Measurements from ENCODE around the gene DSTYK. TPM values are rescaled to one million over a fixed set of nuclear protein-coding genes. Genes with fewer than 3 reads are reported as not detected.
A peak's percentile ranks its signal among the peaks of the same experiment; 100 is the strongest.

Gene DSTYK
- total RNA-seq = 7.3 and 9.6 TPM in 2 replicates

DNA sequence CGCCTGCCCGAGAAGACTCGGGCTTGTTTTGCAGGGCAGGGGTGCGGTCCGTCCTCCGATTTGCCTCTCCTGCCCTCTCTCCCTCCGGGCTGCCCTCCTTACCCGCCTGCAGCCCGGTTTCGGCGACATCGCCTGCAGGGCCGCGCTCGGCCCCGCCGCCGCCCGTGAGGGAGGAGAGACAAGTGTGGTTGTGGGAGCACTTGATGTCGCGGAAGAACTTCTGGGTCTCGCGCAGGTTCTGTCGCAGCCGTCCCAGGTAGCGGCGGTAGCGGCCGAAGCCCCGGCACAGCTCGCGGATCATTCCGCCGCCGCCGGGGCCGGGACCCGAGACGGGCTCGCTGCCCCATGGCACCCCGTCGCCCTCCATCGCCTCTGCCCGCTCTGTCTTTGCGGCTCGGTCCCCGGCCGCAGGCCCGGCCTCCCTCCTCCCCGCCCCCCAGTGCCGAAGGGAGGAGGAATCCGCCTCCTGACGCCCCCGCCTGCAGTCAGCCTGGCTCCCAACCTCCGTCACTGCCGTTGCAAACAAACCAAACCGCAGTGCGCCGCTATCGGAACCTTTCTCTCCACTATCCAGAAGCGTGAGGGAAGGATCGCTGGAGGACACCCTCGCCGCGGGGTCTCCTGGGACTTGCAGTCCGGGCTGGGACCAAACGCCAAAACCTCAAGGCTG, at the start of gene DSTYK:
Gene DSTYK, minus strand, starts transcription at position 534 of the 670 bp plus-strand sequence. Its CDS starts 167 bp downstream, at position 367.
- intact Hi-C loops (cut with micrococcal nuclease) = loop anchor here (1.0 to 5.0 kb wide), 3 partner anchors 88 to 536 kb away; partner anchors contain the start of gene ELK4
- Mint-ChIP-seq H3K9me3 (no peaks in the 10 kb centered on the region), H3K27ac (peak within 1 kb of the TSS; percentile 97), H3K36me3 (ENCODE audit: low read depth) (peaks cover 5% of the 10 kb centered on the region), H3K27me3 (no peaks in the 10 kb centered on the region), H3K4me3 (peak within 1 kb of the TSS; percentile 95), H3K4me1 (peaks cover 35% of the 10 kb centered on the region)
- ATAC-seq (ENCODE audit: low read depth) (peak; percentile 82), DNase-seq (peak; percentile 81)
- CTCF ChIA-PET = interaction anchor here (2.0 kb wide), 1 partner anchor 17 kb away, joined by 7 read pairs; the partner anchor contains the start of gene TMCC2
- TF ChIP-seq CTCF (IDR thresholded peaks at IDR 0.05) = no peak
- POLR2A ChIA-PET = interaction anchor here (0.6 to 2.4 kb wide), 5 partner anchors 16 to 695 kb away, joined by 3 to 19 read pairs (median 3); partner anchors contain the start of genes MDM4 and TMCC2

DNA sequence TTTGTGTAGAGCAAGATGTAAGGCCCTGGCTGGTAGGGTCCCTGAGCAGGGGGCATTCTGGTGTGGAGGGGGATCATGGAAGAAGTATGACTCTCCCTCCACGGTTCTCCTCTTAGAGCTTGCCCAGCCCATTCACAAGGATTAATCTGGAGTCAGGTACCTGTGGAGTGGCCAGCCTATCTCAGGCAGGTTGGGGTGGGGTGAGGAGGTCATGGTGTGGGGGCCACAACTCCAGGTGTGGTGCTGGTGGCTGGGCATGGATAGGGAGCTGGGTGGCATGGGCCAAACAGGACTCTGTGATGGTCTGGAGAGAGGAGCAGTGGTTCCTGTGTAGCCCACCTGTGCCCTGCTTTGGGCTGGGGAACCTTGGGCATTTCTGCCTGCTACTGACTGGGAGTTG, 48.5 kb upstream of the DSTYK start:
- no peak for TF ChIP-seq CTCF (IDR thresholded peaks at IDR 0.05)
- DNase-seq (no peak), ATAC-seq (ENCODE audit: low read depth) (no peak)
- intact Hi-C loops (cut with micrococcal nuclease) = loop anchor here (5.0 kb wide), 2 partner anchors 138 to 453 kb away; partner anchors contain the start of gene RBBP5
- Mint-ChIP-seq H3K36me3 (ENCODE audit: low read depth) (no peaks in the 10 kb centered on the region), H3K9me3 (no peaks in the 10 kb centered on the region), H3K27me3 (peaks cover 8% of the 10 kb centered on the region), H3K4me1 (peaks cover 2% of the 10 kb centered on the region), H3K4me3 (no peak overlapping the region), H3K27ac (no peak overlapping the region)
- POLR2A ChIA-PET = interaction anchor here (0.6 kb wide), 1 partner anchor 65 kb away, joined by 6 read pairs; no protein-coding TSS in a partner anchor
- CTCF ChIA-PET = interaction anchor here (1.2 to 3.9 kb wide), 3 partner anchors 31 to 198 kb away, joined by 3 to 18 read pairs (median 3); partner anchors contain the start of gene TMCC2

- Mint-ChIP-seq H3K4me1 (peaks cover 2% of the 10 kb centered on the region), H3K36me3 (ENCODE audit: low read depth) (no peaks in the 10 kb centered on the region), H3K27me3 (peaks cover 8% of the 10 kb centered on the region), H3K27ac (no peak overlapping the region), H3K9me3 (no peaks in the 10 kb centered on the region), H3K4me3 (no peak overlapping the region)
- ATAC-seq (ENCODE audit: low read depth) (no peak), DNase-seq (no peak)
- TF ChIP-seq CTCF (IDR thresholded peaks at IDR 0.05) = no peak
- ChIA-PET POLR2A (interaction anchor here (0.5 to 0.6 kb wide), 2 partner anchors 65 to 185 kb away, joined by 5 to 6 read pairs; no protein-coding TSS in a partner anchor), CTCF (interaction anchor here (1.2 to 3.9 kb wide), 3 partner anchors 31 to 198 kb away, joined by 3 to 18 read pairs (median 6); partner anchors contain the start of gene TMCC2)
- intact Hi-C loops (cut with micrococcal nuclease) = loop anchor here (5.0 kb wide), 2 partner anchors 137 to 452 kb away; partner anchors contain the start of gene RBBP5
Observed at GRCh38 chr1:205259324-205259832, 47.9 kb upstream of the DSTYK start.

DNA sequence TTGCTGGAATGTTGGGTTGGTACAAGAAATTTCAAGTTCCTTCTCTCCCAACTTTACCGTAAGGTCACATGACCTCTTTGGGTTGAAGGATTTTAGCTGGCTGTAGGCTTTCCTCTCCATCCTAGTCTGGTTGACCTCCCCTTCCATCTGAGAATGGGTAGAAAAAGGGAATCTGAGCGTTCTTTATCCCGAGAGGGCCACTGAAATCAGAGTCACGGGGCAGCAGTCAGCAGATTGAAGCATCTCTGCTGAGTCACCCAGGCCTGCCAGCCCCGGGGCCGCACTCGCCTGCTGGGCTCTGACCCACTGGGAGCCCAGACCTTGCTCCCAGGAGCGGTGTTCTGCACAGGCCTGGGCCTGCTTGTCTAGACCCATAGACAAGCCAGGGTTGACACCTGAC, 47.2 kb upstream of the DSTYK start:
- H3K4me3 Mint-ChIP-seq = no peak overlapping the region
- H3K27ac Mint-ChIP-seq = no peak overlapping the region
- intact Hi-C loops (cut with micrococcal nuclease) = loop anchor here (5.0 kb wide), 2 partner anchors 136 to 451 kb away; partner anchors contain the start of gene RBBP5
- peaks cover 2% of the 10 kb centered on the region for H3K4me1 Mint-ChIP-seq
- ChIA-PET CTCF (interaction anchor here (1.2 to 5.9 kb wide), 4 partner anchors 30 to 197 kb away, joined by 3 to 66 read pairs (median 12); partner anchors contain the start of gene TMCC2), POLR2A (interaction anchor here (0.5 kb wide), 1 partner anchor 30 kb away, joined by 3 read pairs; no protein-coding TSS in a partner anchor)
- no peaks in the 10 kb centered on the region for H3K9me3 Mint-ChIP-seq
- no peak for ATAC-seq (ENCODE audit: low read depth)
- peaks cover 8% of the 10 kb centered on the region for H3K27me3 Mint-ChIP-seq
- TF ChIP-seq CTCF (IDR thresholded peaks at IDR 0.05) = no peak
- no peak for DNase-seq
- H3K36me3 Mint-ChIP-seq (ENCODE audit: low read depth) = no peaks in the 10 kb centered on the region
